Breast epithelium (tissue), 3 donors: ENCODE data around the gene DACH1.

ENCODE experiments used
- POLR2A ChIP-seq: fragments of 450-650 bp; IDR thresholded peaks from one replicate; pipeline ENCODE4 v1.6.1; 2016; ENCODE audit warnings: antibody characterized with exemption, mild to moderate bottlenecking, moderate library complexity
- POLR2AphosphoS5 ChIP-seq, 3 donors: sonication (generic); formaldehyde crosslinking; IDR thresholded peaks; one replicate each; pipeline ENCODE4 v1.6.1; 2017; ENCODE audit warnings: antibody characterized with exemption in 3 of 3
- TF ChIP-seq, protein P1 (sequence below), 3 donors: fragments of 450-650 bp; IDR thresholded peaks; one replicate each; pipeline ENCODE4 v1.5.1; 2016 to 2017; ENCODE audit warnings: antibody characterized with exemption in 3 of 3, mild to moderate bottlenecking in 3 of 3, moderate library complexity in 3 of 3

DNA sequence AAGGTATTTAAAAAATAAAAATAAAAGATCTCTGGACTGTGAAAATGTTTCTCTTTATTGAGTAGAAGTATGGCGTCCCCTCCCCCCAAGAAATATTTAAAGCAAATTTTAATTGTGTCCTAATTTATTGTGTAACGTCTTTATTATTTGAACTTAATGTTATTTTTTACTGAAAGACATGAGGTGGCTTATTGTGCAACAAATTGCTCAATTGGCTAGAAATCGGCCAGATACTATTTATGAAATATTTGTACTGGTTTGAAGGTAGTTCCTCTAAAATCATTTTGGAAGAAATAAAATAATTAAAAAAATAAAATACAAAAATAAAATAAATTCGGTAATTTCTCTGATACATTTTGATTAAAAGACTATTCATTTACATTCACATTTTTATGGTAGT, 162.3 kb downstream of the DACH1 start:
- TF ChIP-seq POLR2AphosphoS5 (IDR thresholded peaks at IDR 0.05) (no peak), POLR2A (no peak)
- TF ChIP-seq, protein P1, sequence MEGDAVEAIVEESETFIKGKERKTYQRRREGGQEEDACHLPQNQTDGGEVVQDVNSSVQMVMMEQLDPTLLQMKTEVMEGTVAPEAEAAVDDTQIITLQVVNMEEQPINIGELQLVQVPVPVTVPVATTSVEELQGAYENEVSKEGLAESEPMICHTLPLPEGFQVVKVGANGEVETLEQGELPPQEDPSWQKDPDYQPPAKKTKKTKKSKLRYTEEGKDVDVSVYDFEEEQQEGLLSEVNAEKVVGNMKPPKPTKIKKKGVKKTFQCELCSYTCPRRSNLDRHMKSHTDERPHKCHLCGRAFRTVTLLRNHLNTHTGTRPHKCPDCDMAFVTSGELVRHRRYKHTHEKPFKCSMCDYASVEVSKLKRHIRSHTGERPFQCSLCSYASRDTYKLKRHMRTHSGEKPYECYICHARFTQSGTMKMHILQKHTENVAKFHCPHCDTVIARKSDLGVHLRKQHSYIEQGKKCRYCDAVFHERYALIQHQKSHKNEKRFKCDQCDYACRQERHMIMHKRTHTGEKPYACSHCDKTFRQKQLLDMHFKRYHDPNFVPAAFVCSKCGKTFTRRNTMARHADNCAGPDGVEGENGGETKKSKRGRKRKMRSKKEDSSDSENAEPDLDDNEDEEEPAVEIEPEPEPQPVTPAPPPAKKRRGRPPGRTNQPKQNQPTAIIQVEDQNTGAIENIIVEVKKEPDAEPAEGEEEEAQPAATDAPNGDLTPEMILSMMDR (IDR thresholded peaks at IDR 0.05), result no peak
